GDM1 (cell line): Measurements from ENCODE around the gene SLC7A11.
A peak's percentile ranks its signal among the peaks of the same experiment; 100 is the strongest.

ENCODE experiments used
- DNase-seq: peaks from one replicate; lab custom pipeline; 2025; lab: John Stamatoyannopoulos, UW

Gene SLC7A11

GRCh38 chr4:138209094-138209493 is 33.1 kb downstream of the SLC7A11 start:
- DNase-seq: no peak

- no peak for DNase-seq
Observed at GRCh38 chr4:138205531-138206233, 36.5 kb downstream of the SLC7A11 start.

GRCh38 chr4:138204507-138204906 is 37.6 kb downstream of the SLC7A11 start:
- no peak for DNase-seq

GRCh38 chr4:138202686-138203085 is 39.5 kb downstream of the SLC7A11 start:
- no peak for DNase-seq

- no peak for DNase-seq
Observed at GRCh38 chr4:138200236-138200590, 41.9 kb downstream of the SLC7A11 start.

GRCh38 chr4:138199568-138200235 is 42.4 kb downstream of the SLC7A11 start:
- DNase-seq: no peak

GRCh38 chr4:138196153-138196552 is 46.0 kb downstream of the SLC7A11 start:
- no peak for DNase-seq

- no peak for DNase-seq
Observed at GRCh38 chr4:138193963-138194362, 48.2 kb downstream of the SLC7A11 start.

- no peak for DNase-seq
Observed at GRCh38 chr4:138192113-138192512, 50.0 kb downstream of the SLC7A11 start.

GRCh38 chr4:138190452-138190858 is 51.7 kb downstream of the SLC7A11 start:
- peak; percentile 15 for DNase-seq

GRCh38 chr4:138189206-138189605 is 52.9 kb downstream of the SLC7A11 start:
- no peak for DNase-seq

GRCh38 chr4:138188406-138189084 is 53.6 kb downstream of the SLC7A11 start:
- DNase-seq: no peak

GRCh38 chr4:138185859-138186645 is 56.1 kb downstream of the SLC7A11 start:
- no peak for DNase-seq

GRCh38 chr4:138184886-138185285 is 57.3 kb downstream of the SLC7A11 start:
- DNase-seq: no peak

- no peak for DNase-seq
Observed at GRCh38 chr4:138182838-138183426, 59.2 kb downstream of the SLC7A11 start.

- no peak for DNase-seq
Observed at GRCh38 chr4:138181287-138181686, 60.9 kb downstream of the SLC7A11 start.

GRCh38 chr4:138178566-138178965 is 63.6 kb downstream of the SLC7A11 start:
- DNase-seq: no peak

- DNase-seq: no peak
Observed at GRCh38 chr4:138177278-138177968, 64.7 kb downstream of the SLC7A11 start.

- no peak for DNase-seq
Observed at GRCh38 chr4:138174981-138175794, 67.0 kb downstream of the SLC7A11 start.

GRCh38 chr4:138164208-138164607 is 77.9 kb downstream of the SLC7A11 start:
- no peak for DNase-seq

GRCh38 chr4:138163171-138163570 is 79.0 kb downstream of the SLC7A11 start:
- no peak for DNase-seq
